IPS DF 4.7 (cell line): Measurements from ENCODE around the gene PNMA1.
A peak's percentile ranks its signal among the peaks of the same experiment; 100 is the strongest.

Experiments used
- DNase-seq: peaks from one replicate; pipeline ENCODE4 v3.0.0-alpha.2; 2013; ENCODE audit warnings: low spot score; ENCODE audit errors: extremely low read depth

Gene PNMA1

GRCh38 chr14:73667854-73668253, 46.3 kb downstream of the PNMA1 start:
- no peak for DNase-seq

GRCh38 chr14:73666583-73666982, 47.6 kb downstream of the PNMA1 start:
- DNase-seq: no peak

GRCh38 chr14:73665130-73665529, 49.1 kb downstream of the PNMA1 start:
- DNase-seq: no peak

- no peak for DNase-seq
Measured at GRCh38 chr14:73663548-73664212, 50.5 kb downstream of the PNMA1 start.

- DNase-seq: peak; percentile 58
Measured at GRCh38 chr14:73662487-73662943, 51.7 kb downstream of the PNMA1 start.

- DNase-seq: no peak
Measured at GRCh38 chr14:73661872-73662271, 52.3 kb downstream of the PNMA1 start.
